Measurements from ENCODE around the gene PJVK. TPM values are rescaled to one million over a fixed set of nuclear protein-coding genes. Genes with fewer than 3 reads are reported as not detected.

Gene PJVK, protein sequence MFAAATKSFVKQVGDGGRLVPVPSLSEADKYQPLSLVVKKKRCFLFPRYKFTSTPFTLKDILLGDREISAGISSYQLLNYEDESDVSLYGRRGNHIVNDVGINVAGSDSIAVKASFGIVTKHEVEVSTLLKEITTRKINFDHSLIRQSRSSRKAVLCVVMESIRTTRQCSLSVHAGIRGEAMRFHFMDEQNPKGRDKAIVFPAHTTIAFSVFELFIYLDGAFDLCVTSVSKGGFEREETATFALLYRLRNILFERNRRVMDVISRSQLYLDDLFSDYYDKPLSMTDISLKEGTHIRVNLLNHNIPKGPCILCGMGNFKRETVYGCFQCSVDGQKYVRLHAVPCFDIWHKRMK
- 1 to 10 TPM; 4.0 to 5.0 TPM for total RNA-seq
- 1 to 10 TPM in 1 of 2 donors, under 1 TPM in 1; 0.82 to 5.7 TPM for polyA plus RNA-seq
- long read RNA-seq, donor 1, partial matches to known transcripts: 0 of 1 reads
- long read RNA-seq, donor 1, other reads (novel, unspliced or antisense): 0 of 1 reads
- long read RNA-seq, donor 2, partial matches to known transcripts: 0 of 2 reads
- long read RNA-seq, donor 2, other reads (novel, unspliced or antisense): 0 of 2 reads
- long read RNA-seq, donor 3, partial matches to known transcripts: 0 of 1 reads
- long read RNA-seq, donor 3, other reads (novel, unspliced or antisense): 0 of 1 reads
- long read RNA-seq, donor 4: 0 reads
- long read RNA-seq, donor 5, partial matches to known transcripts: 0 of 2 reads
- long read RNA-seq, donor 5, other reads (novel, unspliced or antisense): 0 of 2 reads

DNA sequence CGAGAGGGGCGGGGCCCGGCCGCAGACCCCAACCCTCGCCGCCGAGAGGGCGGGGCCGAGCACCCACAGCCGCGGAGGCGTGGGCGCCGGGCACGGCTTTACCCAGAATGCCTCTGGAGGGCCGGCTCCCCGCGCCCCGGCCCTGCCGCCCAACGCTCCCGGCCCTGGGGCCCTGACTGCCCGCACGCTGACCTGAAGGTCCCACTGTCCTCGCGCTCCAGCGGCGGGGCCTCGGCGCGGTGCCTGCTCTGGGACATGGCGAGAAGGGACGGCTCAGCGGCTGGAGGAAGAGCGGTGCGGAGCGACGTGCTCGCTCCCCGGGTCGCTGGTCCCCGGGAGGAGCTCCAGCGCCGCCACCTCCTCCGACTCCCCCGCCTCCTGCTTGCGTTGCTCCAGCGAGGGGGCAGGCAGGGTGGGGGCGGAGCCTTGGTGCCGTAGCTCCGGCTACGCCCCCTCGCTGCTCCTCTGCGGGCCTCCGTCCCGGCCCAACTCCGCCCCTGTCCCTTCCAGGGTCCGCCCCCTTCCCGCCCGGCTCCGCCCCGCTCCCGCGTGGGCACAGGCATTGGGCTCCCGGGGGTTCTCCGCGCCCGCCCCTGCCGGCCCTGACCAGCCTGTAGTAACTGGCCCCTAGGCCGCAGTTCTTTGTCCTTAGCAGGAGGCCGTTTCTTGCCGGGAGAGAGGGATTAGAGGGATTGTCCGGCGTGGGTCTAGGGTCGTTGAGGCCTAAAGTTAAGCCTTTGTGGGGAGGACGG, at the start of gene PJVK, which contains the start of gene PRKRA:
PJVK (plus strand) TSS at position 605 of the 752 bp plus-strand sequence. CDS start 2,032 bp downstream, outside the sequence.
PRKRA (minus strand) TSS at position 402 of the 752 bp plus-strand sequence; CDS start at position 257, 145 bp downstream.
- Histone ChIP-seq H3K4me1 (ENCODE audit: control insufficient read depth in 5 of 5, insufficient read depth in 5 of 5, low read length in 5 of 5) (peaks cover 4 to 32% (median 13%) of the 10 kb centered on the region in 5 donors), H3K9ac (ENCODE audit: insufficient read depth in 1 of 2, low read length in 2 of 2) (peak within 1 kb of the TSS; percentile 97 to 99), H3K27me3 (ENCODE audit: control insufficient read depth in 3 of 3, insufficient read depth in 3 of 3, low read length in 2 of 3) (no peaks in the 10 kb centered on the region), H3K4me3 (peak within 1 kb of the TSS; percentile 72), H3K9me3 (ENCODE audit: control insufficient read depth in 4 of 4, insufficient read depth in 3 of 4, low read length in 3 of 4) (no peaks in the 10 kb centered on the region), H3K27ac (ENCODE audit: low read depth in 1 of 2, low read length in 1 of 2) (peak within 1 kb of the TSS; percentile 97 to 98), H3K36me3 (ENCODE audit: control insufficient read depth in 4 of 4, insufficient read depth in 4 of 4, low read length in 4 of 4) (peaks cover 0 to 15% (median 7%) of the 10 kb centered on the region in 4 donors)
- DNase-seq: peak; percentile 99
- ATAC-seq (ENCODE audit: insufficient read depth, low FRiP score): peak; percentile 97
- TF ChIP-seq, protein P1, sequence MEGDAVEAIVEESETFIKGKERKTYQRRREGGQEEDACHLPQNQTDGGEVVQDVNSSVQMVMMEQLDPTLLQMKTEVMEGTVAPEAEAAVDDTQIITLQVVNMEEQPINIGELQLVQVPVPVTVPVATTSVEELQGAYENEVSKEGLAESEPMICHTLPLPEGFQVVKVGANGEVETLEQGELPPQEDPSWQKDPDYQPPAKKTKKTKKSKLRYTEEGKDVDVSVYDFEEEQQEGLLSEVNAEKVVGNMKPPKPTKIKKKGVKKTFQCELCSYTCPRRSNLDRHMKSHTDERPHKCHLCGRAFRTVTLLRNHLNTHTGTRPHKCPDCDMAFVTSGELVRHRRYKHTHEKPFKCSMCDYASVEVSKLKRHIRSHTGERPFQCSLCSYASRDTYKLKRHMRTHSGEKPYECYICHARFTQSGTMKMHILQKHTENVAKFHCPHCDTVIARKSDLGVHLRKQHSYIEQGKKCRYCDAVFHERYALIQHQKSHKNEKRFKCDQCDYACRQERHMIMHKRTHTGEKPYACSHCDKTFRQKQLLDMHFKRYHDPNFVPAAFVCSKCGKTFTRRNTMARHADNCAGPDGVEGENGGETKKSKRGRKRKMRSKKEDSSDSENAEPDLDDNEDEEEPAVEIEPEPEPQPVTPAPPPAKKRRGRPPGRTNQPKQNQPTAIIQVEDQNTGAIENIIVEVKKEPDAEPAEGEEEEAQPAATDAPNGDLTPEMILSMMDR (IDR thresholded peaks at IDR 0.05; ENCODE audit: control extremely low read depth, extremely low read depth): no peak
- 0 to 1% methylated on average over 61 to 76 of the region's 76 CpGs for WGBS, 2 donors

DNA sequence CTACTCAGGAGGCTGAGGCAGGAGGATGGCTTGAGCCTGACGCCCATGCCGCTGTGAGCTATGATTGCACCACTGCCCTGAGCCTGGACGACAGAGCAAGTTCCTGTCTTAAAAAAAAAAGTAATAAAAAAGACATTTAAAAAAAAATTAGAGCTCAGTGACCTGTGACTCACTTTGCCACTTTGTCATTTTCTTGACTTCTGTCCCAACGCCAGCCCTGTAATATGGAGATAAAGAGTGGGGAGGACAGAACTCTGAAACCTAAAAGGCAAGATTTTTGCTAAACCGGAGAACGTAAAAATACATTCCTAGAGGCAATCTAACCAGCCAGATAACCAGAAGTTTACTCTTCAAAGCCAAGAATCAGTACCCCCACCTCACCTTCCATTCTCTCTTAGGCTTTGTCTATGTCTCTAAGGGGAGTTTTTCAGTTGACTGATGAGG, 49.2 kb upstream of the PJVK start:
- Histone ChIP-seq H3K27ac (ENCODE audit: low read depth in 1 of 2, low read length in 1 of 2) (no peak overlapping the region), H3K4me1 (ENCODE audit: control insufficient read depth in 5 of 5, insufficient read depth in 5 of 5, low read length in 5 of 5) (peaks cover 0 to 3% (median 0%) of the 10 kb centered on the region in 5 donors), H3K27me3 (ENCODE audit: control insufficient read depth in 3 of 3, insufficient read depth in 3 of 3, low read length in 2 of 3) (no peaks in the 10 kb centered on the region), H3K9ac (ENCODE audit: insufficient read depth in 1 of 2, low read length in 2 of 2) (no peak overlapping the region), H3K4me3 (no peak overlapping the region), H3K36me3 (ENCODE audit: control insufficient read depth in 4 of 4, insufficient read depth in 4 of 4, low read length in 4 of 4) (no peaks in the 10 kb centered on the region), H3K9me3 (ENCODE audit: control insufficient read depth in 4 of 4, insufficient read depth in 3 of 4, low read length in 3 of 4) (no peaks in the 10 kb centered on the region)
- DNase-seq (no peak), ATAC-seq (ENCODE audit: insufficient read depth, low FRiP score) (no peak)
- TF ChIP-seq, protein P1 (IDR thresholded peaks at IDR 0.05; ENCODE audit: control extremely low read depth, extremely low read depth): no peak
- 79 to 80% methylated on average over 6 of the region's 6 CpGs for WGBS, 2 donors

DNA sequence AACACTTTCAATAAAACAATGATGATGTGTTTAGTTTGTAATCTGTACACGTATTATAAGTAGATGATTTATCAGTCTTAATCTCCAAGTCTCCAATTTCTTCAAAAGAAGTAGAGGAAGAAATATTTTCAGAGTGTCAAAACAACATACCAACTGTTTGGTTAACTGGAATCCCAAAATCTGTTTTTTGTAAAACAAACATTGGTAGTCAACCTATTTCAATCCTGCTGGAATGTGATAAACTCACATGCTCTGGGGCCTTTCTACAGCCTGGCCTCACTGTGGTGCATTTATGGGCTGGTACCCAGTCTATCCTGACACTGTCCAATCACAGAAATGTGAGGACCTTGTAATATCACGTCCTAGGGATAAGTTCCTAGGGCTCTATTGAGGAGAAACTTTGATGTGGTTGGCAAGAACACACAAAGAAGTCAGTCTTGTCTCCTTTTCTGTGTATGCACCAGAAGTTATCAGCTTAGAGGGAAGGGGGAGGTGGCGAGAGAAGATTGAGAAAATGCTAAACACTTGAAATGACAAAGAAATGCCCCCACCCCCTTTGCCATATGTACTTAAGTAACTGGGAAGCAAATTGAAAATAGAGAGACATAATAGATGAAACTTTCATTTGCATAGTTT, 47.4 kb upstream of the PJVK start:
- H3K4me1 ChIP-seq (ENCODE audit: control insufficient read depth in 5 of 5, insufficient read depth in 5 of 5, low read length in 5 of 5): peaks cover 0 to 3% (median 0%) of the 10 kb centered on the region in 5 donors
- H3K36me3 ChIP-seq (ENCODE audit: control insufficient read depth in 4 of 4, insufficient read depth in 4 of 4, low read length in 4 of 4): no peaks in the 10 kb centered on the region
- no peaks in the 10 kb centered on the region for H3K27me3 ChIP-seq (ENCODE audit: control insufficient read depth in 3 of 3, insufficient read depth in 3 of 3, low read length in 2 of 3)
- TF ChIP-seq, protein P1 (IDR thresholded peaks at IDR 0.05; ENCODE audit: control extremely low read depth, extremely low read depth): no peak
- WGBS, 2 donors: 70 to 84% methylated on average over 3 of the region's 3 CpGs
- no peak overlapping the region for H3K4me3 ChIP-seq
- no peak overlapping the region for H3K27ac ChIP-seq (ENCODE audit: low read depth in 1 of 2, low read length in 1 of 2)
- DNase-seq (no peak), ATAC-seq (ENCODE audit: insufficient read depth, low FRiP score) (no peak)
- no peaks in the 10 kb centered on the region for H3K9me3 ChIP-seq (ENCODE audit: control insufficient read depth in 4 of 4, insufficient read depth in 3 of 4, low read length in 3 of 4)
- no peak overlapping the region for H3K9ac ChIP-seq (ENCODE audit: insufficient read depth in 1 of 2, low read length in 2 of 2)
